GM21619 (cell line): ENCODE results near the gene ADAMTS14.

Source experiments
- ATAC-seq: cut with Tn5 transposase; IDR thresholded peaks from one replicate; pipeline ENCODE4 v1.9.1; 2021; ENCODE audit not compliant: unreplicated experiment

Gene ADAMTS14

DNA sequence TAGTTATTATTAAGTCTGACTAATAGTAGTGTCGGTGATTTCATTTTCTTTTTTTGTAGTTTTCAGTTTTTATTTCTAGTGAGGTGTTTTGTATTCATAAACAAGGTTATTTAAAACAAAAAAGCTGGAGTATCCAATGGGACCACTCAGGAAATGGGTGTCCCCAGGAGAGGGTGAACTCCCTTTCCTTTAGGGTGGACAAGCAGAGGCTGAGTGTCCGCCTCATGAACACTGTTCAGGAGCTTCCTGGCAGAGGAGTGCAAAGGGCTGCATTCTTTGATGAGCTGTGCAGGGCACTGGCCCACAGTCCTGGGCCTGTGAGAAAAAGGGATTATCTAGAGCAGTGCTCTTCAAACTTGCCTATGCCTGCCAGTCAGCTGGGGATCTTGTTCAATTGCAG lies 56.0 kb downstream of the ADAMTS14 start:
- ATAC-seq = no peak

DNA sequence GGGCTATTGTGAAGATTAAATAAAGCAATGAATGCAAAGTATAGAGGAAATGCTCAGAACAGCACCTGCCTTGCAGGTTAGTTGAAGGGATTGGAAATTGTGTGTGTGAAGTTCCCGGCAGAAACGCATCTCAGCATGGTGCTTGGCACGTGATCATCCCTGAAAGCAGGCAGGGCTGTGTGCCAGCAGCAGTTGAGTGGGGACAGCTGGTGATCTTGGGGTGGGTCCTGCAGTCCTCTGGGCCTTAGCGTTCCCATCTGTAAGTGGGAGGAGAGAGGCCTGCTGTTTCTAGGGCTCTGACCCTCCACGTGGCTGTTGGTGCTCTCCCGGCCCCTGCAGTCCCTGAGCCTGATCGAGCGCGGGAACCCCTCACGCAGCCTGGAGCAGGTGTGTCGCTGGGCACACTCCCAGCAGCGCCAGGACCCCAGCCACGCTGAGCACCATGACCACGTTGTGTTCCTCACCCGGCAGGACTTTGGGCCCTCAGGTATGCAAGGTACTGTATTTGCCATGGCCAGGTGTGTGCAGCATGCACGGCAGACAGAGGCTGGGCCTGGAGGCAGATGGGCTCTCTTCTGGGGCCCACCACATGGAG lies 57.6 kb downstream of the ADAMTS14 start:
- ATAC-seq = no peak

DNA sequence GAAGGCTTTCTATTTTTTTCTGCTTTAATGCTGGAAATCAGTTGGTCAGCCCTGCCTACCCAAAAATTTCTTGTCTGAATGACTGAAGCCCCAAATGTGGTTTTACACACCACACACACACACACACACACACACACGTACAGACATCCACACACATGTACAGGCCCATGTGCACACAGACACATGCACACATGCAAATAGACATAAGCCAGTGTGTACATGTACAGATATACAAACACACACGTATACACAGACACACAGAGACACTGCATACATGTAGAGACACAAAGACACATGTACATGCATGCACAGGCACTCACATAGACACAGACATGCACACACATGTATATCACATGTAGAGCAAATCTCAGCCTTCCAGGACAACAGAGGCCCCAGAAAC lies 58.6 kb downstream of the ADAMTS14 start:
- no peak for ATAC-seq

DNA sequence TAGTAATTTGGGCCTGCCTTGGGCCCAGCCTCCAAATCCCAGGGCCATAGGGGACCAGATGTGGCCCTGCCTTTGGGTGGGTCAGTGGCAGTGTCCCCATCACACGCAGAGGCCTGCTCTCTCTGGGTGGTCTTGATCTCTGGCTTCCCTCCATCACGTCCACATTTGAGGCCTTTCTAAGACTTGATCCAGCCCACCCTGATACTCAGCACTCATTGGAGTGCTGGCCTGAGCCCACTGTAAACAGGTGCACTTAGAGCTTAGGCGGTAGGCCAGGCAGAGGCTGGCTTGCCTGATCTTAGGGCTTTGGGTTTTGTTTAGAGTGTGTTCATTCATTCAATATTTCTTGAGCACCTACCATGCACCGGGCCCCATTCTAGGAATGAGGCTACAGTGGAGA lies 60.3 kb downstream of the ADAMTS14 start:
- no peak for ATAC-seq

DNA sequence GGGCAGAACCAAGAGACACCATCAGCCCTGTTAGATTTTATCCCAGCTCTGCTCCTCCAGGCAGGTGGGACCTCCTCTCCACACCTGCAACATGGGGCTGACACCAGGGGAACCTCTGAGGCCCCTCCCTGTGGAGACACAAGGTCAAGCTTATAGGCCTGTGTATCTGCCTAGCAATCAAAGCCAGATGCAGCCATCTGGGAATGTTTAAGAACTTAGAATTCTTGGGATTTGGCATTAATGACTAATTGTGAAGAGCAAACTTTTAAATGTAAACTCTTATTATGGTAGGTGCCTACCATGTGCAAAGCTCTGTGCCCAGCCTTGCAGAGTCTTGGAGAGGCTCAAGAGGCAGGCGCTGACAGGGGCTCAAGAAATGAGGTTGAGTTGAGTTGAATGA lies 60.7 kb downstream of the ADAMTS14 start:
- no peak for ATAC-seq

DNA sequence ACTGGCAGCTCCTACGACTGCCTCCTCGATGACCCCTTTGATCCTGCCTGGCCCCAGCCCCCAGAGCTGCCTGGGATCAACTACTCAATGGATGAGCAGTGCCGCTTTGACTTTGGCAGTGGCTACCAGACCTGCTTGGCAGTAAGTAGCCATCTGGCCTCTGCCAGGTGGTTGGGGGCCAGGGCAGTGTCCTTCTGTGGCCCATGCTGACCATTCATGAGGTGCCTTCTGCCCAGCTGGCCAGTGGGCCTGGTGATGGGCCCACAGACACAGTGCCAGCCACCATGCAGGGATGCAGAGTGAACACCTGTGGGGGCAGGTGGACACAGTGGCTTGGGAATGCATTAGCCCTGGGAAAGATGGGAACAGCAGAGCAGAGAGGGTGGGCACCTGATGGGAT lies 62.9 kb downstream of the ADAMTS14 start:
- ATAC-seq = no peak

DNA sequence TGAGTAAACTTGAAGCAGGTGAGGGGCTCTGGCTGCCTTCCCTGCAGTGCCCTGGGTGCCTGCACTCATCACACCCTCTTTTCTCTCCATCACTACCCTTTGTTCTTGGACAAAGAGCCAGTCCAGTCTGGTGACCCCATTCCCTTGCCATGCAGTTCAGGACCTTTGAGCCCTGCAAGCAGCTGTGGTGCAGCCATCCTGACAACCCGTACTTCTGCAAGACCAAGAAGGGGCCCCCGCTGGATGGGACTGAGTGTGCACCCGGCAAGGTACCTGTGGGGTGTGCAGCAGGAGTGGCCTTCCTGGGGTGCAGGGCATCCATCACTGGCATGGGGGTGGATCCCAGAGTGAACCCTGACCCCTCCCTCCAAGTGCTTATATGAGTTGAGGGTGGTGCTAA lies 64.2 kb downstream of the ADAMTS14 start:
- no peak for ATAC-seq

DNA sequence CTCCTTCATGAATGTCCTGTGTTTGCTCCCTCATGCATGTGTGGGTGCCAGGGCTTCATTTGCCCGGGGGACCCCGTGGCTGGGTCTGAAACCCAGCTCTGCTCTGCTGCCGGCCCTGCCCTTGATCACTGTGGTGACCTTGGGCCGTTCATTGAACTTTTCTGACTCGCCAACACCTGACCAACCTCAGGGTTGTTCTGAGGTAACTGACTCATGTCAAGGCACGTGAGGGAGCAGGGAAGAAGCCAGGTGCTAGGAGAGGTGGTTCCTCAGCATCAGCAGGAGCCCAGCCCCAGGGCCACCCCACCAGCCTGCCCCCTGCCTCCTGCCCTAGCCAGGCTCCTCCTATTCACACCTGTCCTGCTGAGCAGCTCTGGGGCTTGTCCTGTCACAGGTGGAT lies 64.9 kb downstream of the ADAMTS14 start:
- ATAC-seq = no peak

DNA sequence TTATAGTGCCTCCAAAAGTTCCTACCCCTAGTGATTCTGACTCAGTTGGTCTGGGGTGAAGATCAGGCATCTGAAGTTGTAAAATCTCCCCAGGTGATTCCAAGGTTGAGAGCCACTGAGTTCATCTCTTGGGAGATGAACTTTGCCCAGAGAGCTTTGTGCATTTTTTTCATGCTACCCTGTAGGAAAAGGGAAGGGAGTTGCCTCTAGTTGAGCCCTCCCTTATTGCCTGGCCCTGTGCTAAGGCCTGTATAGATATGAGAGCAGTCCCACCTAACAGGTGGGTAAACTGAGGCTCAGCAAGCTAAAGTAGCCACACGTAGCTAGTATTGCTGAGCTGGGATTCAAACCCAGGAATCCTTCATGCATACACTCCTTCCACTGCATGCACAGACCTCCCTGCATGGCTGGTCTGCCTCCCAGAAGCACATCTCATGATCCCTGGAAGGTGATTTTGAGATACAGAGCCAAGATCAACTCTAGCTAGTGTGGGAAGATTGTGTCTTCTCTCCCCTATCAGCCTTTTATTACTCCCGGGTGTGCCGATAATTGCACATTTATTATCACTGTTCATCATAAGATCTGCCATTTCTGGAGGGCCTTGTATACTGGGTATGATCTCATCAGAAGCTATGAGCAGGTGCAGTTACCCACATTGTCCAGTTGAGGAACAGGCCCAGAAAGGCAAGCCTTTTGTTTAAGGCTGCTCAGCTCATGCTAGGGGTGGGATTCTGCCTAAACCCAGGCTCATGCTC lies 65.9 kb downstream of the ADAMTS14 start:
- no peak for ATAC-seq

DNA sequence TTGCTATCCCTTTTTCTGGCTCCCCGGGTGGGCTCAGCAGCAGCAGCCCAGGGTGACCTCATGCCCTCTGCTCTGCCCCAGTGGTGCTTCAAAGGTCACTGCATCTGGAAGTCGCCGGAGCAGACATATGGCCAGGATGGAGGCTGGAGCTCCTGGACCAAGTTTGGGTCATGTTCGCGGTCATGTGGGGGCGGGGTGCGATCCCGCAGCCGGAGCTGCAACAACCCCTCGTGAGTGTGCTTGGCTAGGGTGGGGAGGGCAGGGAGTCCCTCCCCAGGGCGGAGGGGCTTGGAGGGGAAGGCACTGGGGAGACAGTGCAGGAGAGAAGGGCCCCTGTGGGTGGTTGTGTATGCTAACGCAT lies 66.4 kb downstream of the ADAMTS14 start:
- no peak for ATAC-seq

DNA sequence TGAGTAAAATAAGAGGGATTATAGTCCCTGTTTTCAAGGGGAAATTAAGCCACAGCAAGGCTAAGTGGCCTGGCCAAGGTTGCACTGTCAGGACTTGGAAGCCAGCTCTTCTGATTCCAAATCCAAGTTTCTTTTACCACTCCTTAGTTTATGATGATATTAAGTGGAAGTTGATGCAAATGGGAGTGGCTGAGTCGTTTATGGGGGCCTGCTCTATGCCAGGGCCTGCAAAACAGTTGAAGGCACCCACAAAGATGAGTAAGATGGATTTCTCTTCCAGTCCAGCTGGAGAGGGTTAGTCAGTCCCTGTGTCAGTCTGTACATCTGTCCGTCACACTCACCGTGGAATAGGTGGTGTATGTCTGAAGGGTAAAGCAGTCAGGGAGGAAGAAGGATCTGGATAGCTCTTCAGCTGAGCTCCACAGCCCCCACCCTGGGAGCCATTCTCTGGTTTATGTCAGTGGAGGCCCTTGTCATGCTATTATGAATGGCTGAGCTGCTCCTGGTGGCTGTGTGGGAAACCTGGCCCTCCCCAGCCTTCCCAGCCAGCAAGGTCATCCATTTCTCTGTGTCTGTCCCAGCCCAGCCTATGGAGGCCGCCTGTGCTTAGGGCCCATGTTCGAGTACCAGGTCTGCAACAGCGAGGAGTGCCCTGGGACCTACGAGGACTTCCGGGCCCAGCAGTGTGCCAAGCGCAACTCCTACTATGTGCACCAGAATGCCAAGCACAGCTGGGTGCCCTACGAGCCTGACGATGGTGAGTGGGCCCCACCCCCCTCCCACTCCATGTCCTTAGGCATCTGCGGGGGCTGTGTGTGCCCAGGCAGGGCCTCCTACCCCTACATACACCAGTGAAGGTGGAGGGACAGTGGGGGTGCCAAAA lies 68.3 kb downstream of the ADAMTS14 start:
- no peak for ATAC-seq

DNA sequence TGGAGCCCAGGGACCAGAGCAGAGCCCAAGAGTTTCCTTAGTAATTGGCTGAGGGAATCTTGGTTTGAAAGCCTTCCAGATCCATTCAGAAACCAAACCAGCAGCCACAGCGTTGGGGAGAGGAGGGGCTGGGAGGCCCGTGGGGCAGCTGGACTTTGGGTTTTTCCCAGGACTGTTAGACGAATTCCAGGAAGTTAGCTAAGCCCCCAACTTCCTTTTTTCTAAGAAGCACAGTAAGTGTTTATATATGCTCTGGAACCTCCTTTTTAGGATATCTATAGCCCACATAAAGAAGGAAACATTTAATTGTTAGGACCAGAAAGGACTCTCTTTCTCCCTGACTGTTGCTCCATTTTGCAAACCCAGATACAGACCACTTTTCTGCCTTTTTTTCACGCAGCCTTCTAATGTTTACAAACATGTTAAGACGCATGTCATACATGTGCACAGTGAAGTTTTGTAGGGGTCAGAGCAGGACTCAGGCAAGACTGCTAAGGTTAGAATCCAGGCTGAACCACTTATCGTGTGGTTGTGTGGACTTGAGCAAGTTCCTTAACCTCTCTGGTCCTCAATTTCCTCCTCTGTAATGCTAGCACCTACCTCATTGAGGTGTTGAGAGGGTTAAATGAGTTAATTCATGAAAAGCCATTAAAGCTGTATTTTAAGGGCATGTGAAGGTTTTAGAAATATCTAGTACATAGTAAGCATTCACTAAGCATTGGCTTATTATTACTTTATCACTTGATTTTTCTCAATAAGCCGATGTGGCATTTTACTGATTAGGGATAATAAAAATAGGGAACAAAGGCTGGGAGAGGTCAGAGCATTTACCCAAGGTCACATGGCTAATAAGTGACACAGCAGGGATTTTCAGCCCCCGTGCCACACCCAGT lies 70.5 kb downstream of the ADAMTS14 start:
- no peak for ATAC-seq

DNA sequence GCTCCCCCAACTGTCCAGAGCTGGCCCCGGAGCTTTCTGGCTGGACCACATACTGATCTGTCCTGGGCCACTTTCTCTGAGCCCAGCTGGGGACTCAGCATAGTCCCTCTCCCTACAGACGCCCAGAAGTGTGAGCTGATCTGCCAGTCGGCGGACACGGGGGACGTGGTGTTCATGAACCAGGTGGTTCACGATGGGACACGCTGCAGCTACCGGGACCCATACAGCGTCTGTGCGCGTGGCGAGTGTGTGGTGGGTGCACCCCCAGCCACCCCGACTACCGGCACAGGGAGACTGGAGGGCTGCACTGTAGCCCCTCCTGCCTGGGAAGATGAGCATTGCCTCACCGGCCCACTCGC lies 71.1 kb downstream of the ADAMTS14 start:
- ATAC-seq = no peak

DNA sequence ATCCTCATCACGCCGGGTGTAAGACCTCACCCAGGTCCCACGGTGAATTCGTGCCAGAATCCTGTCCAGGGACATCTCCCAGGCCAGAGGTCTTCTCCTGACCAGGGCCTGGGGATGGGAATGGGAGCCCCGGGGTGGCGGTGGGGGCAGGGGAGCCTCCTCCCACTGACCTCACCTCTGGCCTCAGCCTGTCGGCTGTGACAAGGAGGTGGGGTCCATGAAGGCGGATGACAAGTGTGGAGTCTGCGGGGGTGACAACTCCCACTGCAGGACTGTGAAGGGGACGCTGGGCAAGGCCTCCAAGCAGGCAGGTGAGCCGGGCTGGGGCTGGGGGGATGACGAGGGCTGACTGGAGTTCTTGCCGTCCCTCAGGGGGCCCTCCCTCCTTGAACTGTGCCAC lies 71.6 kb downstream of the ADAMTS14 start:
- no peak for ATAC-seq

DNA sequence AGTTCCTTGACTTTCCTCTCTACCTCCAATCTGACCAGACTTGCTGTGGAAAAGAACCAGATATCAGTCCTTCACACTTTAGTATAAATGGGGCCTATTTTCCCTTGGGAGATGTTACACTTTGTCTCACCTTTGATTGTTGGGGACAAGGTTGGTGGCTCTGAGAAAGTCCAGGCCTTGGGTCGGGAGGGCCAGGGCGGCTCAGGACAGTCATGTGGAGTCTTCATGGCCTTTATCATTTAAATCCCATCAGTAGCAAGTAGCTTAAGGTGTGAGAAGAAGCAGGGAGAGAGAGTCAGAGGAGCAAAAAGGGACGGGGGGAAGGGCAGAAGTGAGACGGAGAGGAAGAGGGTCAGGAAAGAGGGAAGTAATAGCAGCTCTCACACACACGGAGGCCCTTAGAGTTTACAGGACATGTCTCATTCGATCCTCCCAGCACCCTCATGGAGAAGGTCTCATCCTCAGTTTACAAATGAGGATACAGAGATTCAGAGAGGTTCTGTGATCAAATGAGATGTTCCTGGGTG lies 72.4 kb downstream of the ADAMTS14 start:
- ATAC-seq = no peak

DNA sequence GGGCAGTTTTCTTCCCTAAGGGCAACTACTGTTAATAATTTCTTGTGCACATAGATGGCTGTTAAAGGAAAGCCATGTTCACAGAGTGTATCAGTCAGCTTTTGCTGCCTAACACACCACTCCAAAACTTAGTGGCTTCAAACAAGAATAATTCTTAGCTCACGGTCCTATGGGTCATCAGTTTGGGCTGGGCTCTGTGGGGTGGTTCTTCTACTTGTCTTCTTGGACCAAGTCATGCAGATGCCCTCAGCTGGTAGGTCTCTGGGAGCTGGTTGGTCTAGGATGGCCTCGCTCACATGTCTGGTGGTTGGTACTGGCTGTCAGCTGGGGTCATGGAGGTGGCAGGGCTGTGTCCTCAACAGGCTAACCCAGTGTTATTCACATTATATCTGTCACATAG lies 73.2 kb downstream of the ADAMTS14 start:
- no peak for ATAC-seq

DNA sequence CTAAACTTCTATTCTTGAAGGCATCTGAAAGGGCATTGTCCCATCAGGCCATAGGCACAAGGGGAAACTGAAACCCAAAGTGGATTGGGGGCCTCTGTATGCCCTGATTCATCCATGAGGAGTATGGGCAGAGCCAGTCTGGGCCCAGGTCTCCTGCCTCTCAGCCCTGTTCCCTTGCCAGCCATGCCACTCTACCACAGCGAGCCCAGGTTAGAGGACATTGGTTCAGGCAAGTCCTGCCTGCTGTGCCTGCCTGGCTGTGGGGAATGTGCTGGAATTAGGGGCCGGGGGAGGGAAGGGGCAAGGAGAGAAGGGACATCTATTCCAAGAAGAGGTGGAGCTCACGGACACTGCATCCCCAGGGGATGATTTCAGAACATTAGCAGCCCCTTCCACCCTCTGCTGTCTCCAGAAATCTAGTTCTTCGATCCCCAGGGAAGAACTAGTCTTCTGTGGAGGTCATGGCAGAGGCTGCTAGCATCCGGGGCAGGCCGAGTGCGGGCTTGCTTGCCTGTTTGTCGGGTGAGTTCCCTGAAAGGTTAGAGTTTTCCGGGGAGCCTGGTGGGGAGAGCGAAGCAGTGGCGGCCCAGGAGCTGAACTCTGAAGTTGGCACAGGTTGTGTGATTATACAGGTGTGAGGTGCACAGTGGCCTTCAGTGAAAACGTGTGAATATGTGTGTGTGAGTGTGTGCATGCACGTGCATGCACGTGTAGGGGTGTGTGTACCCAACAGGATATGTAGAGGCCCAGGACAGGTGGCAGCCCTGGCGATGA lies 75.1 kb downstream of the ADAMTS14 start:
- no peak for ATAC-seq

DNA sequence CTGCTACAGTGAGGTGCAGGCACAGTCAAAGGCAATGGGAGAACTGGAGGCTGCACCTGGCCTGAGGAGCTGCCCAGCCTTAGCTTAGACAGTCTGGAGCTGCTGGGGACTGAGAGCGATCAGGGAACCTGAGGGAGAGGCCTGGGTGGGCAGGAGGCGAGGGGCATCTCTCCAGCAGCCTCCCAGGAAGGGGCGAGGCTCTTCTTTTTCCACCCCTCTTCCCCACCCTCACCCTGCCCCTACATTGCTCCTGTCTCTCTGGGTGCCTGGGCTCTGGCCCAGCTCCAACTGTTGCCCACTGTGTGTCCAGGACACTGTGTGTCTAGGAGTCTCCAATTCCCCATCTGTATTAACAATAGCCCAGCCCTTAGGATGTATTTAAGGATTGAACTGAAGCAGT lies 76.0 kb downstream of the ADAMTS14 start:
- ATAC-seq = no peak

DNA sequence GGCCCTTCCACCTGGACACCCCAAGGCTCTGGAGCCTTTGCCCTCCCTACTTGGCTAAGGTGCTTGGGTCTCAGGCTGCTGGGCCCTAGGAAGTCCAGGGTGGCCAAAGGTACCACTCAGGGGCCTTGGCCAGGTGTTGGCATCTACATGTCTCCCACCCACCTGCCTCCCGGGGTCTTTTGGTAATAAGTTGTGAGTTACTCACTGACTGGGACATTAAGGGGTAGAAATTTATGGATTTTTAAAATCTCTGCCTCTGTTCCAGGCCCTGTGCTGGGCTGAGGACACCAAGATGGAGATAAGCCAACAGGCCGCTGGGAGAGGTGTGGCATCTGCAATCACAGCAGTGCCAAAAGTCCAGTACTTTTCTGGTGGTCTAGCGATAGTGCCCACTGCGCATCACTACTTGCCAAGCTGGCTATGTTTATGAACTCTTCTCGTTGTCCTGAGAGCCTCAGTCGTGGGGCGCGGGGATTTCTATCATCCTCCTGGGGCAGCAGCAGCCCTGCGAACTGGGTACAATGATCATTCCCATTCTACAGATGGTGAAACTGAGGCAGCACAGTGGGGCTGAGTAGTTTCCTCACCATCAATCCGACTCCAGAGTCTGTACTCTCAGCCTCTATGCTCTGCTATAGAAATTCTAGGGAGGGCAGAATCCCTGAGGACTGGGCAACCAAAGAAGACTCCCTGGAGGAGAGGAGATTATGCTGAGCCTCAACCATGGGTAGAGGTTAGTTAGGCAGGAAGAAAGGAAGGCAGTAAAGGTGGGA lies 76.7 kb downstream of the ADAMTS14 start:
- no peak for ATAC-seq
